Thyroid gland (tissue), 4 donors: ENCODE measurements around the gene MAGI2.

Source experiments
- POLR2A ChIP-seq, 2 donors: fragments of 450-650 bp; IDR thresholded peaks; one replicate each; pipeline ENCODE4 v1.6.1; 2017; ENCODE audit warnings: antibody characterized with exemption in 2 of 2, mild to moderate bottlenecking in 2 of 2, moderate library complexity in 1 of 2
- TF ChIP-seq, protein P1 (sequence below), 6 experiments: fragments of 200-600 bp in 3 of 6; fragments of 450-650 bp in 3 of 6; sonication (generic) in 3 of 6; IDR thresholded peaks; one replicate each; pipeline ENCODE4 v1.5.1; 2016 to 2019; ENCODE audit warnings: antibody characterized with exemption in 6 of 6, mild to moderate bottlenecking in 2 of 6, inconsistent platforms in 1 of 6, moderate library complexity in 1 of 6

DNA sequence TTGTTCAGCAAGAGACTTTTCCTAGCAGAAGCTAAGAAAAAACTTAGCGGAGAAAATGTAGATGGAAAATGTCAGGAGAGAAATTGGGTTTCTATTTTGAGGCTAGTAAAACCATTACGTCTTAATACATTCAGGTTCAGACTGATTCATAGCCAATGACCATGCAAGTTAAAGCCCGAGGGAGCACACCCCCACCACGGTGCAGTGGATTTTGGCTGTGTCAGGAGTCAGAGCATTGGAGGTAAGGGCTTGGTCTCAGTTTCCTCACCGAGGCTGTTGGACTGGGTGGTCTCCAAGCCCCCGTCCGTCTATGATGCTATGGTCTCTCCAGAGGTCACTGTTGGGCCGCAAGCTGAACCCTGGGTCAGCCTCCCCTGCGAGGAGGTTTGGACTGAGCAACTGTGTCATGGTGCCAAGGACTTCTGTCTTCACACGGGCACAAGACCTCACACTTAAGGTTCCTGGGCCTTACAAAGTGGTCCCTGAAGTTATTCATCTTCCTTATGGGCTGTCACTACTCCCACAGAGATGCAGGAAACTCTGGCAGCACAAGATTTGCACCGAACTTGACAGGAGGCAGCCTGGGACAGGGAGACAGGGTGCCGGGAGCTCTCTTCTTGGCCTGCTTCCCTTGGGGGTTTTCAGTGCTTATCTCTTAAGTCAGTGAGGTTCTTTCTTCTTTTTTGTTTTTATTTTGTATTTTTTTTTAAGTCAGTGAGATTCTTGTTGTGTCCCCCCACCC lies 1468.1 kb downstream of the MAGI2 start:
- TF ChIP-seq, protein P1, sequence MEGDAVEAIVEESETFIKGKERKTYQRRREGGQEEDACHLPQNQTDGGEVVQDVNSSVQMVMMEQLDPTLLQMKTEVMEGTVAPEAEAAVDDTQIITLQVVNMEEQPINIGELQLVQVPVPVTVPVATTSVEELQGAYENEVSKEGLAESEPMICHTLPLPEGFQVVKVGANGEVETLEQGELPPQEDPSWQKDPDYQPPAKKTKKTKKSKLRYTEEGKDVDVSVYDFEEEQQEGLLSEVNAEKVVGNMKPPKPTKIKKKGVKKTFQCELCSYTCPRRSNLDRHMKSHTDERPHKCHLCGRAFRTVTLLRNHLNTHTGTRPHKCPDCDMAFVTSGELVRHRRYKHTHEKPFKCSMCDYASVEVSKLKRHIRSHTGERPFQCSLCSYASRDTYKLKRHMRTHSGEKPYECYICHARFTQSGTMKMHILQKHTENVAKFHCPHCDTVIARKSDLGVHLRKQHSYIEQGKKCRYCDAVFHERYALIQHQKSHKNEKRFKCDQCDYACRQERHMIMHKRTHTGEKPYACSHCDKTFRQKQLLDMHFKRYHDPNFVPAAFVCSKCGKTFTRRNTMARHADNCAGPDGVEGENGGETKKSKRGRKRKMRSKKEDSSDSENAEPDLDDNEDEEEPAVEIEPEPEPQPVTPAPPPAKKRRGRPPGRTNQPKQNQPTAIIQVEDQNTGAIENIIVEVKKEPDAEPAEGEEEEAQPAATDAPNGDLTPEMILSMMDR (IDR thresholded peaks at IDR 0.05): no peak
- no peak for TF ChIP-seq POLR2A (IDR thresholded peaks at IDR 0.05)
